ENCODE results near the gene DBN1. TPM values are rescaled to one million over a fixed set of nuclear protein-coding genes. Genes with fewer than 3 reads are reported as not detected.
A peak's percentile ranks its signal among the peaks of the same experiment; 100 is the strongest.

The DBN1 gene
- total RNA-seq, 4 donors from 2014 or later = 14.2 to 77.6 (median 23.1) TPM

- H3K9me3 ChIP-seq = no peaks in the 10 kb centered on the region
- H3K27me3 ChIP-seq = no peaks in the 10 kb centered on the region
- H3K36me3 ChIP-seq = no peaks in the 10 kb centered on the region
- H3K4me1 ChIP-seq = peaks cover 0 to 43% (median 10%) of the 10 kb centered on the region in 4 donors
- no peak for TF ChIP-seq POLR2A (IDR thresholded peaks at IDR 0.05)
- no peak for TF ChIP-seq CTCF (IDR thresholded peaks at IDR 0.05)
- H3K4me3 ChIP-seq = no peak overlapping the region
- peak overlapping the region in 2 of 4 donors; percentile 35 to 71 for H3K27ac ChIP-seq
- no peak for DNase-seq
These were observed 3.2 kb upstream of the DBN1 start for GRCh38 chr5:177476531-177477233.

DNA sequence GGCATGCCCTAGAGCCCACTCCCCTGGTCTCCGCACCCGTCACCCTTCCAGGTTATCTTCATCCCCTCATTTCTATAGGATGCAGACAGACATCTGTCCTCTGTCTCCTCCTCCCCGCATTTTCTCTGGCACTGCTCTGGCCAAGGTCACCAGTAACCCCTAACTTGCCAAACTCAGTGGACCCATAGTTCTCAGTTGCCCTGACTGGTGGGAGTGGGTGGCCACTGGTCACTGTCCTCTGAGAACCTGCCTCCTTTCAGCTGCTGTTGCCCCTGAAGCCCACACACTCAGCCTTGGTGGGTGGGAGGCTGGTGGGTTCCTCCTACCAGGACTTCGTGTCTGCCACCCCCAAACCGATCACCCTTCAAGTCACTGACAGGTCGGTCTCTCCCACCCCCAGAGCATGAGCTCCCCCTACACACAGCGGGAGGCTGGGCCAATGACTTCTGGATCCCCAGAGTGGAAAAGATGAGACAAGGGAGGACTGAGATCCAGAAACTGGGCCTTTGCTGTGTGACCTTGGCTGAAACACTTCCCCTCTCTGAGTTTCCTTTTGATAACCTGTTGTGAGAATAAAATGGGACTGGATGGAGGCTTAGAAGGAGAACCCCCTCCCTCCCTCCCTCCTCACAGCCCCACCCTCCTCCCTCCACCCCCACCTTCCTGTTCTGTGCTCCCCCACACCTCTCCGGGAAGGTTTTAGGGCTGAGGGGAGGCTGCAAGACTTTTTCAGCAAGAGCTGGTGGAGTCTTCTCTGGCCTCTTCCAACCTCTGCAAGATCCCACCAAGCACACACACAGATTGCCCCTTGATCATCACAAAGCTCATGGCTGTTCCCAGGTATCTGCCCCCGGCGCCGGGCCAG lies 2.4 kb upstream of the DBN1 start:
- no peak for DNase-seq
- H3K9me3 ChIP-seq = no peaks in the 10 kb centered on the region
- no peaks in the 10 kb centered on the region for H3K36me3 ChIP-seq
- no peak for TF ChIP-seq CTCF (IDR thresholded peaks at IDR 0.05)
- no peak for TF ChIP-seq POLR2A (IDR thresholded peaks at IDR 0.05)
- no peak overlapping the region for H3K4me3 ChIP-seq
- H3K4me1 ChIP-seq = peaks cover 0 to 49% (median 10%) of the 10 kb centered on the region in 4 donors
- no peaks in the 10 kb centered on the region for H3K27me3 ChIP-seq
- no peak overlapping the region for H3K27ac ChIP-seq

DNA sequence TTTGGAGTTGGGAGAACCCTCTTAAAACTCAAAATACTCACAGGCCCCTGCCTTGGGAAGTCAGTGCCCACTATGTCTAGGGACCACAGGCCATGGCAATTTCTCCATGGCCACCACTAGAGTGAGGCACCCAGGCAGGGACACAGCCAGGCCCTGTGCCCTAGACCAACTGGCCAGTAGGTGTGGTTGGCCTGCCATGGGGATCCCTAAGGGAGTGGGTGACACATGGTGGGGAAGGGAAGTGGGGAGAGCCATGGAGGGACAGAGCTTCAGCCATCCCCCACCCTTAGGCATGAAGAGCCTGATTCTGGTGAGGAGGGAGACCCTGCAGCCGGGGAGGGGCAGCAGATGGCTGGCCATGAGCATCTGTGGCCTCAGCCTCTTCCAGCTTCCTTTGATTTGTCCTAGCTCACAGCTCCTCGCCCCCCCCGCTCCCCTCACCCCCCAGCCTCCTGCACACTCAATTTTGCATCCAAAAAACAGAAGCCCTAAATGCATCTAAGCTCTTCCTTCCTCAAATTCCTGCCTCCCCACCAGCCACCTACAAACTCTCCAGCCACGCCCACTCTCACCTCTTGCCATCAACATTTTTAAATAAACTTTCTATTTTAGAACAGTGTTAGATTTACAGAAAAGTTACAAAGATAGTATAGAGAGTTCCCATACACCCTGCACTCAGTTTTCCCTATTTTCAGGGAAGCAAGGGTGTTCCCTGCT lies 1.6 kb upstream of the DBN1 start:
- Histone ChIP-seq H3K4me3 (no peak overlapping the region), H3K9me3 (no peaks in the 10 kb centered on the region), H3K27me3 (no peaks in the 10 kb centered on the region), H3K36me3 (no peaks in the 10 kb centered on the region), H3K27ac (peak overlapping the region in 1 of 4 donors; percentile 85), H3K4me1 (peaks cover 0 to 48% (median 10%) of the 10 kb centered on the region in 4 donors)
- no peak for TF ChIP-seq POLR2A (IDR thresholded peaks at IDR 0.05)
- no peak for TF ChIP-seq CTCF (IDR thresholded peaks at IDR 0.05)
- DNase-seq = no peak

- TF ChIP-seq CTCF (IDR thresholded peaks at IDR 0.05) (no peak), POLR2A (IDR thresholded peaks at IDR 0.05) (no peak)
- Histone ChIP-seq H3K4me1 (peaks cover 0 to 39% (median 10%) of the 10 kb centered on the region in 4 donors), H3K27ac (peak overlapping the region in 3 of 4 donors; percentile 62 to 85 (median 77))
These were observed 605 bp upstream of the DBN1 start for GRCh38 chr5:177474002-177474476.

More at GRCh38 chr5:177474002-177474476, 605 bp upstream of the DBN1 start:
- no peaks in the 10 kb centered on the region for H3K36me3 ChIP-seq
- peak overlapping the region in 2 of 4 donors; percentile 70 to 71 for H3K4me3 ChIP-seq
- DNase-seq = no peak
- H3K27me3 ChIP-seq = no peaks in the 10 kb centered on the region
- H3K9me3 ChIP-seq = no peaks in the 10 kb centered on the region
